COR-L47 (cell line): Measurements from ENCODE around the gene ARHGAP24.
A peak's percentile ranks its signal among the peaks of the same experiment; 100 is the strongest.
"Not testable (repeated sequence)": the region's sequence is repeated elsewhere in the genome, so short reads cannot be mapped to it uniquely, and the experiment has no call there.

ENCODE experiments used
- DNase-seq: peaks from one replicate; lab custom pipeline; 2025; lab: John Stamatoyannopoulos, UW

ARHGAP24 gene

GRCh38 chr4:85956293-85956945 lies 481.5 kb downstream of the ARHGAP24 start:
- no peak for DNase-seq

GRCh38 chr4:85961887-85962286 lies 486.9 kb downstream of the ARHGAP24 start:
- no peak for DNase-seq

- no peak for DNase-seq
Observed at GRCh38 chr4:85963231-85963630, 488.3 kb downstream of the ARHGAP24 start.

- peak; percentile 27 for DNase-seq
Observed at GRCh38 chr4:85964298-85964697, 489.3 kb downstream of the ARHGAP24 start.

- DNase-seq, result not testable (repeated sequence)
Observed at GRCh38 chr4:85965017-85965416, 490.1 kb downstream of the ARHGAP24 start.

GRCh38 chr4:85965529-85965928 lies 490.6 kb downstream of the ARHGAP24 start:
- no peak for DNase-seq

GRCh38 chr4:85966373-85966772 lies 491.4 kb downstream of the ARHGAP24 start:
- no peak for DNase-seq

- DNase-seq, result no peak
Observed at GRCh38 chr4:85967872-85968271, 492.9 kb downstream of the ARHGAP24 start.

- peak; percentile 38 for DNase-seq
Observed at GRCh38 chr4:85968945-85969819, 494.2 kb downstream of the ARHGAP24 start.

- DNase-seq, result no peak
Observed at GRCh38 chr4:85970535-85970934, 495.6 kb downstream of the ARHGAP24 start.

- no peak for DNase-seq
Observed at GRCh38 chr4:85979276-85979675, 504.3 kb downstream of the ARHGAP24 start.

GRCh38 chr4:85986266-85986665 lies 511.3 kb downstream of the ARHGAP24 start:
- no peak for DNase-seq

- no peak for DNase-seq
Observed at GRCh38 chr4:85993641-85994040, 518.7 kb downstream of the ARHGAP24 start.

- no peak for DNase-seq
Observed at GRCh38 chr4:85994576-85994975, 519.6 kb downstream of the ARHGAP24 start.

GRCh38 chr4:85995361-85995760 lies 520.4 kb downstream of the ARHGAP24 start:
- no peak for DNase-seq

- no peak for DNase-seq
Observed at GRCh38 chr4:86001591-86001990, 526.6 kb downstream of the ARHGAP24 start.

- no peak for DNase-seq
Observed at GRCh38 chr4:86004030-86004429, 529.1 kb downstream of the ARHGAP24 start.

GRCh38 chr4:86006057-86006456 lies 531.1 kb downstream of the ARHGAP24 start:
- no peak for DNase-seq

GRCh38 chr4:86007042-86007441 lies 532.1 kb downstream of the ARHGAP24 start:
- no peak for DNase-seq

- DNase-seq, result no peak
Observed at GRCh38 chr4:86011117-86011516, 536.2 kb downstream of the ARHGAP24 start.

- DNase-seq, result no peak
Observed at GRCh38 chr4:86013621-86014020, 538.7 kb downstream of the ARHGAP24 start.

- DNase-seq, result no peak
Observed at GRCh38 chr4:86014599-86014998, 539.6 kb downstream of the ARHGAP24 start.
